ENCODE results near the gene PCNX2. TPM values are rescaled to one million over a fixed set of nuclear protein-coding genes. Genes with fewer than 3 reads are reported as not detected.

Gene PCNX2
- total RNA-seq, 2 experiments from 2014 or later = 21.8 to 23.2 TPM

DNA sequence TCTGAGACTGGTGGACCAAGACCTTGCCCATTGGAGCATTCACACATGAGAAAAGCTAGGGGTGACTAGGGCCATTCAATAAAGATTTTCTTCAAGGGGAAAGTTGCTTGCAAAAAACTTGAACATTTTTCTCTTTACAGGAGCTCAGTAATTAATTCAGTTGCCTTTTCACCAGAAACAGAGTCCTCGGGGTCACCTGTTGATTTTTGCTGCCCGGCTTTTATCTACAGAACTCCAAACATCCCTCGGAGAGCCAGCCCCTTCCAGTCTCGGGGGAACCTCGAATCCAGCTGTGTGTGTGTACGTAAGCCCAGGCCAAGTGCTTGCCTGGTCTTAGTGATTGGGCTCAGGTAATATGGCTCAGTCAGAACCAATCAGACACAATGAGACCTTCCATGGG is 47.5 kb downstream of the PCNX2 start:
- ChIA-PET POLR2A (no interaction called here), CTCF (no interaction called here)
- no peak for DNase-seq
- H3K4me3 Mint-ChIP-seq = no peak overlapping the region
- no peaks in the 10 kb centered on the region for H3K9me3 Mint-ChIP-seq
- H3K4me1 Mint-ChIP-seq = peaks cover 11% of the 10 kb centered on the region
- no peaks in the 10 kb centered on the region for H3K27me3 Mint-ChIP-seq
- H3K27ac Mint-ChIP-seq = no peak overlapping the region
- peaks cover 40% of the 10 kb centered on the region for H3K36me3 Mint-ChIP-seq (ENCODE audit: low read depth)

DNA sequence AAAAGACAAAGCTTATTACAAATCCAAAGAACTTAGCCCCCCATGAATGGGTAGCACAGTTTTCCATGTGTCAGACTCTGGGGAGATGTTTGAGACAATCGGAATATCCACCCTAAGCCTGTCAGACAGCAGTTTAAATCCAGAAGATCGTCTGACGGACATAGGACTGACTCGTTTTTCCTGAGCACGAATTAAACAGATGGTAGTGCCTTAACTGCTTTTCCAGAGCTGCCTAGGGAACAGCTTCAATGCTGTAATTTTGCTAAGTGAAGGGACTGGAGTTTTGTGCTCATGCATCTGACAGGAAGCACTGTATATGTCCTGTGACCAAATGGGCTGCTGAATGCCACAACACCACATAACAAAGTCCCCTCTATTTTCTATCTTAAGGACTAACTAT is 48.6 kb downstream of the PCNX2 start:
- no peak overlapping the region for H3K27ac Mint-ChIP-seq
- CTCF ChIA-PET = interaction anchor here (1.1 kb wide), 1 partner anchor 10 kb away, joined by 3 read pairs; no protein-coding TSS in a partner anchor
- H3K27me3 Mint-ChIP-seq = no peaks in the 10 kb centered on the region
- H3K4me1 Mint-ChIP-seq = peaks cover 11% of the 10 kb centered on the region
- no peak overlapping the region for H3K4me3 Mint-ChIP-seq
- no peaks in the 10 kb centered on the region for H3K9me3 Mint-ChIP-seq
- POLR2A ChIA-PET = no interaction called here
- DNase-seq = no peak
- peaks cover 37% of the 10 kb centered on the region for H3K36me3 Mint-ChIP-seq (ENCODE audit: low read depth)

DNA sequence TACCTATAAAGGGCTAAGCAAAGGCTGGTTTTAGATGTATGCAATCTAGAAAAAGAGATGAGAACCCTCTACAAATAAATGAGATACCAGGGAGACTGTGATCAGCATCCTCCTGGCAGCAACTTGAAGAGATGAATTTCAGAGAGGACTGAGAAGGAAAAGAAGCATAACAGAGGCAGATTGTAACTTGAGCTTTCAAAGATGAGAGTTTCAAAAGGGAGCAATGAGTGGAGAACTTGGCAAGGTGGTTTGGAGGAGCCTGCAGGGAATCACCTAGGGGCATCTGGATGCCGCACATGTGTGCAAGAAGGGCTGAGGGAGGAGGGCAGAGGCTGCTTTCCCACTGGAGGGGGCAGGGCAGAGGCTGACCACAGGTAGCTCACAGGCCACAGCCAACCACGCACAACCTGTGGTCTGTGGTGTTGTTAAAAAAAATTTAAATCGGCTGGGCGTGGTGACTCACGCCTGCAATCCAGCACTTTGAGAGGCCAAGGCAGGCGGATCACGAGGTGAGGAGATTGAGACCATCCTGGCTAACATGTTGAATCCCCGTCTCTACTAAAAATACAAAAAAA is 50.2 kb downstream of the PCNX2 start:
- POLR2A ChIA-PET = interaction anchor here (0.7 kb wide), 1 partner anchor 393 kb away, joined by 3 read pairs; no protein-coding TSS in a partner anchor

DNA sequence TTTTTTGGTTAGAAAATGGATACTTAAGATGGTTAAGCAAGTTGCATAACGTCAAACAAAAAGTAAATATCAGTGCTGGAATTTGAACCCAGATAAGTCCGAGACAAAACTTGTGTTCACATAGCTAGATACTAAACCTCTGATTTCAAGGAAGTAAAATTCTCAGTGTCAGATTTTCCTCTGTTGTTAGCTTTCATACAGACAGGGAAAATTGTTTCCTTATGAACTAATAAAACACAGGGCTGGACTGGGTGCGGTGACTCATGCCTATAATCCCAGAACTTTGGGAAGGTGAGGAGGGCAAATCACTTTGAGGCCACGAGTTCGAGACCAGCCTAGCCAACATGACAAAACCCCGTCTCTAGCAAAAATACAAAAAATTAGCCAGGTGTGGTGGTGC is 51.3 kb downstream of the PCNX2 start:
- H3K9me3 Mint-ChIP-seq = no peaks in the 10 kb centered on the region
- no peak overlapping the region for H3K27ac Mint-ChIP-seq
- peaks cover 11% of the 10 kb centered on the region for H3K4me1 Mint-ChIP-seq
- no peak overlapping the region for H3K4me3 Mint-ChIP-seq
- peaks cover 21% of the 10 kb centered on the region for H3K36me3 Mint-ChIP-seq (ENCODE audit: low read depth)
- no peak for DNase-seq
- POLR2A ChIA-PET = no interaction called here
- CTCF ChIA-PET = no interaction called here
- no peaks in the 10 kb centered on the region for H3K27me3 Mint-ChIP-seq

More for the DNA sequence above, 50.2 kb downstream of the PCNX2 start:
- no peaks in the 10 kb centered on the region for H3K27me3 Mint-ChIP-seq
- DNase-seq = no peak
- H3K4me3 Mint-ChIP-seq = no peak overlapping the region
- H3K9me3 Mint-ChIP-seq = no peaks in the 10 kb centered on the region
- CTCF ChIA-PET = no interaction called here
- H3K4me1 Mint-ChIP-seq = peaks cover 11% of the 10 kb centered on the region
- peaks cover 26% of the 10 kb centered on the region for H3K36me3 Mint-ChIP-seq (ENCODE audit: low read depth)
- H3K27ac Mint-ChIP-seq = no peak overlapping the region

DNA sequence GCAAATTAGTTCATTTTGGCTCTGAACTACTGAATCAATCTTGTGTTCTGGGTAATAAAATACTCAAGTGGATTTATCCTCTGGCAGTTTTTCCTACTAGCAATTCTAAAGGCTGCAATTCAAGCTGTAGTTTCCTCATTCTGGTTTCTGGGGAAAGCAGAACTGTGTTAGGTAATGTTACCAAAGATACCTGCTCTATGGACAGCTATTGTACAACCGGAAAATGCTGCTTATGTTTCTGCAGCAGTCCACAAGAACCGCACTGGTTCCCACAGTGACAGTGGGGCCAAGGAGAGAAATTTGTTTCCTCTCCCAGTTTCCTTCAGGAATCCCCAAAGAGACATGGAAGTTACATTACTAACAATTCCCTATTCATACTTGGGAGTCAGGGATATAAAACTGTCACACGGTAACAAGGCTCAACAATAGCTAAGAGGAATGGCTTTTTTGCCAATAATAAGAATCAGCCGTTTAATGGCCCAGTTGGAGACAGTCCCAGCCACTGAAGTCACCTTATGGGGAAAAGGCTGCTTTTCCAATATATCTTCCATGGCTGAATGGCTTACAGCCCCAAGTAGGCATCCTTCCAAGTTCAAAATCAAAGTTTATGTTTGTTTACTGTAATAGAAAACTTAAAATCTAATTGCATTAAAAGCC is 52.6 kb downstream of the PCNX2 start:
- Mint-ChIP-seq H3K27ac (no peak overlapping the region), H3K4me1 (peaks cover 11% of the 10 kb centered on the region), H3K9me3 (no peaks in the 10 kb centered on the region), H3K36me3 (ENCODE audit: low read depth) (peaks cover 11% of the 10 kb centered on the region), H3K27me3 (no peaks in the 10 kb centered on the region), H3K4me3 (no peak overlapping the region)
- CTCF ChIA-PET = no interaction called here
- POLR2A ChIA-PET = no interaction called here
- no peak for DNase-seq

DNA sequence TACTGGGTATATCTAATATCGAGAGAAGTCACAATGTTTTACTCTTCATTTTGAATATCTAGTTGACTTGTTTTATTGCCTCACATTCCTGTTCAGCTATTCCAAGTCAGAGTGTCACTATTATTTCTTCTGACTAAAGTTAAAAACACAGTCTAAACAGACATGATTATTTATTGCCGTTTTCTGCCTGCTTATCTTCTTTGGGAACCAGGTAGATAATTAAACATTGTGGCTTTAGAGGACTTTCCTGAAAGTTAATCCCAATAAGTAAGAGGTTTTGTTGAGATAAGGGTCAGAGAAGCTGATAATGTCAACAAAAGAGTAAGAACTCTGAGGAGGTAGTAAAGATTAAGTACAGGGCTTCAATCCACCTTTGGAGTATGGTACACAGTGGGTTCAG is 53.8 kb downstream of the PCNX2 start:
- no peaks in the 10 kb centered on the region for H3K9me3 Mint-ChIP-seq
- POLR2A ChIA-PET = no interaction called here
- no peak overlapping the region for H3K27ac Mint-ChIP-seq
- peaks cover 8% of the 10 kb centered on the region for H3K36me3 Mint-ChIP-seq (ENCODE audit: low read depth)
- no peaks in the 10 kb centered on the region for H3K27me3 Mint-ChIP-seq
- DNase-seq = no peak
- H3K4me1 Mint-ChIP-seq = peaks cover 11% of the 10 kb centered on the region
- H3K4me3 Mint-ChIP-seq = no peak overlapping the region
- CTCF ChIA-PET = no interaction called here

DNA sequence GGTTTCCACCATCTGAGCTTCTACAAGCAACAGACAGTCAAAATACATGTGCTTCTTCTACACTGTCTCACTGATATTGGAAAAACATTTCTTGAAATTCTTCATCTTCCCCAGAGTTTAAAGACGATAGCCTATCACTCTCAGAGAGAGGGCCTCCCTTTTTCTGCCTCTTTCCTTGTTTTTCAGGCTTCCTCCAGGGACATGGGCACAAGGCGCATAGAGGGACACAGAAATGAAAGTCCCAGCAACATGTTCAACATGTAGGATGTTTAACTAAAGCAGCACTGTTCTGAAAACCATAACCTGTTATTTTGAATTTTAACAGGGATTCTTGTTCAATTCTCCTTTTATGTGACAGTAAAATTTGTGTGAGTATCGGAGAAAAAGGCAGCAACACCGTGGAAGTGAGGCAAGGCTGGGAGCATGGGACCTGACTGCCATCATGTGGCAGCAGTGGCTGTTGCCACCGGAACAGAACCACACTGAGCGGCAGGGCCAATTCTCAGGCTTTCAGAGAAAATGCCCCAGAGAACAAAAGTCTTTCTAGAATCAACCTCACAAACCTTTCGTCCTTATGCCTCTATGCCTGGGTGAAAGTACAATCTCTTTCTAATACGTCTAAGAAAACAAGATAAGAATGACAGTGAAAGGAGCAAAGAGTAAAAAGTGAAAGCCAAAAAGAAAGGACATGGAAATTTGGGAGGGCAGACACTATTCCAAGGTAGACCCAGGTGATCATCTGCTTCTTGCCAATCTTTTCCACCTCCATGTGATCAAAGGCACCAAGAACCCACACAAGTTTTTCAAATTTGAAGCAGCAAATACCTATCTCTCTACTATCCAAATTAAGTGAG is 54.5 kb downstream of the PCNX2 start:
- Mint-ChIP-seq H3K4me3 (no peak overlapping the region), H3K27ac (no peak overlapping the region), H3K4me1 (peaks cover 11% of the 10 kb centered on the region), H3K27me3 (no peaks in the 10 kb centered on the region), H3K9me3 (no peaks in the 10 kb centered on the region), H3K36me3 (ENCODE audit: low read depth) (peaks cover 9% of the 10 kb centered on the region)
- no peak for DNase-seq
- ChIA-PET POLR2A (no interaction called here), CTCF (interaction anchor here (1.0 kb wide), 1 partner anchor 11 kb away, joined by 3 read pairs; no protein-coding TSS in a partner anchor)

DNA sequence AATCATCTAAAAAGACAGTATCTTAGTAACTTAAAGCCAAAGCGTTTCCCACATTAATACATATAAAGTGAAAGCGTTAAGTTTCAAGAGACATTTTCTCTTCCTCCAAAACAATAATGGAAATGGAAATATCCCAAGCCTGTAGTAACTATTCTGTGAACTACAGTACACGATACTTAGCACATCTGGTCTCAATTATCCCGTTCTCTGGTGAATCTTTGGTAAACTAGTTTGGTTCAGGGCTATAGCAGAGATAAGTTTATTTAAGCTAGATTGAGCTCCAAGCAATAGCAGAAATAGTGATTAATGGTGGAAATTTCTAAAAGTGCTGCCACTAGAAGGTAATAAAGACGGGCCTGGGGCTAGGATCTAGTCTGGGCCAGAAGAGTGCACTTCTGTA is 55.2 kb downstream of the PCNX2 start:
- H3K4me1 Mint-ChIP-seq = peaks cover 7% of the 10 kb centered on the region
- H3K4me3 Mint-ChIP-seq = no peak overlapping the region
- H3K36me3 Mint-ChIP-seq (ENCODE audit: low read depth) = peaks cover 14% of the 10 kb centered on the region
- no peak overlapping the region for H3K27ac Mint-ChIP-seq
- no peaks in the 10 kb centered on the region for H3K27me3 Mint-ChIP-seq
- no peak for DNase-seq
- H3K9me3 Mint-ChIP-seq = no peaks in the 10 kb centered on the region
- POLR2A ChIA-PET = no interaction called here
- CTCF ChIA-PET = interaction anchor here (1.0 kb wide), 1 partner anchor 11 kb away, joined by 3 read pairs; no protein-coding TSS in a partner anchor

DNA sequence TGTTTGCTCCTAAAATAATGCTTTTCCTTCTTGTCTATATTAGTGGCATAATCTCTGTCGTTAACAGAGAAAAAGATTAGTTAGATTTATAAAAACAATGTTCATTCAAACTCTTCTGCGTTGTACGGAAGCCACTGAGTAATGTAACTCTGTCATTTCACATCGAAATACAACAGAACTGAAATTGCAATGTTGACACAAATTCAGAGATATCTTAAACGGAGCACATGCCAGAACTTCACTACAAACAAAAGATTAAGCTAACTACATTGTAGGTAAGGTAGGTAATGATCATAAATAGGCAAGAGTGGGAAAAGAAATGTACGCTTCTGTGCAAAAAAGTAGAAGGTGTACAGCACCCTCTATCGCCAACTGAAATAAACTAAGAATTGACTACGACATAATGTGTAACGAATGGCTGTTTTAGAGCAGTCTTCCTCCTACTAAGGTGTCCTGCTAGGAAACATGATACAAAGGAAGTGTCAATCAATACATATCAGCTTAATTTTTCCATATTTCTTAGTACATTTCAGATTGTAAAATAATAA is 56.6 kb downstream of the PCNX2 start:
- Mint-ChIP-seq H3K9me3 (no peaks in the 10 kb centered on the region), H3K36me3 (ENCODE audit: low read depth) (peaks cover 10% of the 10 kb centered on the region), H3K27ac (no peak overlapping the region), H3K4me1 (no peaks in the 10 kb centered on the region), H3K27me3 (no peaks in the 10 kb centered on the region), H3K4me3 (no peak overlapping the region)
- POLR2A ChIA-PET = no interaction called here
- DNase-seq = no peak
- CTCF ChIA-PET = no interaction called here

DNA sequence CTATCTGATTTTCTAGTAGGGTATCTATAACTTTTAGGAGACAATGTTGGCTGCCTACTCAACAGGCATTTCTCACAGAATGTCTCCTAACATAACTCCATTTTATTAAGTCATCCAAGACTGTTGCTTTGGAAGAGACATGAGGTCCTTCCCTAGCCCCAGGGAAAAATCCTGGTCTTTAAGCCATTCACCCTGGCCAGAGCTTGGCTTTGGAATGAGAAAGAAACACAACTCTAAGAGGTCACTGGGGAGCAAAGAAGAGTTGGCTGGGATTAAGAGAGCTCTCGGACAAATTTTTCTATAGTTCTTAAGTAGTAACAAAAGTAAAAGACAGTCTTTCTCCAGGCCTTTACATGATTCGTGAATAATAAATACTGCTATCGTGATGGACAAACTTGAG is 57.9 kb downstream of the PCNX2 start:
- no peak for DNase-seq
- Mint-ChIP-seq H3K4me1 (no peaks in the 10 kb centered on the region), H3K9me3 (no peaks in the 10 kb centered on the region), H3K4me3 (no peak overlapping the region), H3K27me3 (no peaks in the 10 kb centered on the region), H3K36me3 (ENCODE audit: low read depth) (peaks cover 10% of the 10 kb centered on the region), H3K27ac (no peak overlapping the region)
- ChIA-PET CTCF (no interaction called here), POLR2A (no interaction called here)

DNA sequence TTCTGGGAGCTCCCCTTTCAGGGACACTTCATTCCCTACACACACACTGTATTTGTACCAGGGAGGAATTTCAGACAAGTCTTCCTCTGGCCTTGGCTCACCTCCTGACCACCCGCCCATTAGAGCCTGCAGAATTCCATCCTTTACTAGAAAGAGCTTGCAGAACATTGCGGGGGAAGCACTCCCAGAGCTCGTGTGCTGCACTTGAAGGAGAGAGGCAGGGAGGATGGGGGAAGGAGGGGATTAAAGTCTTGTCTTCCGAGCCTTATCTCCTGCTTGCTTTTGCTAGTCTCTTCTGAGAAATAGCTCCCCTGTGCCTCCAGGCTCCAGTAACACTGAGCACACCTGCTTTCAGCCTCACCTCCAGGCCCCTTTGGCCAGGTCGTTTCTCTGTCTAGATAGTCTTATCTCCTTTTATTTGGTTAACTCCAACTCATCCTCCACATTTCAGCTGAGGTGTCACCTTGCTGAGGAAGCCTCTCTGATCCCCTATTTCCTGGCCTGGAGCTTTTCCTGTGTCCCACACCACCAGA is 62.0 kb downstream of the PCNX2 start:
- Mint-ChIP-seq H3K9me3 (no peaks in the 10 kb centered on the region), H3K36me3 (ENCODE audit: low read depth) (peaks cover 13% of the 10 kb centered on the region), H3K27me3 (no peaks in the 10 kb centered on the region), H3K4me1 (no peaks in the 10 kb centered on the region), H3K27ac (no peak overlapping the region), H3K4me3 (no peak overlapping the region)
- ChIA-PET POLR2A (no interaction called here), CTCF (interaction anchor here (0.6 kb wide), 1 partner anchor 444 kb away, joined by 3 read pairs; no protein-coding TSS in a partner anchor)
- DNase-seq = no peak

DNA sequence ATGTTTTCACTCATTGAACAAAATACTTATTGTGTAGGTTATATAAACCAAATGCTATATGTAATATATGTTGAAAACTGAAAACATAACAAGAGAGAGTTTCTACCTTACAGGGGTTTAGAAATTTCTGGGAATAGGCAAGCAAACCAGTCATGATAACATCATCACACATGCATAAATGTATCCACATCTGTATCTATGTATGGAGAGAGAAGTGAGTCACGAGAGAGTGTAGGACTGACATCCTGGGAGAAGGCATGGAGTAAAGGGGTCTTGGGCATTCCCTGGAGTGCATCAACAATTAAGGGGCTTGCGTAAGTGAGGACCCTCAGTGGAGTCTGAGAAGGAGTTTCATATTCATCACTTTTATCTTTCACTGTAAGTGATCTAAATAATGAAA is 65.5 kb downstream of the PCNX2 start:
- H3K27ac Mint-ChIP-seq = no peak overlapping the region
- CTCF ChIA-PET = no interaction called here
- no peak for DNase-seq
- H3K4me3 Mint-ChIP-seq = no peak overlapping the region
- no peaks in the 10 kb centered on the region for H3K27me3 Mint-ChIP-seq
- POLR2A ChIA-PET = no interaction called here
- H3K4me1 Mint-ChIP-seq = no peaks in the 10 kb centered on the region
- no peaks in the 10 kb centered on the region for H3K9me3 Mint-ChIP-seq
- peaks cover 6% of the 10 kb centered on the region for H3K36me3 Mint-ChIP-seq (ENCODE audit: low read depth)

DNA sequence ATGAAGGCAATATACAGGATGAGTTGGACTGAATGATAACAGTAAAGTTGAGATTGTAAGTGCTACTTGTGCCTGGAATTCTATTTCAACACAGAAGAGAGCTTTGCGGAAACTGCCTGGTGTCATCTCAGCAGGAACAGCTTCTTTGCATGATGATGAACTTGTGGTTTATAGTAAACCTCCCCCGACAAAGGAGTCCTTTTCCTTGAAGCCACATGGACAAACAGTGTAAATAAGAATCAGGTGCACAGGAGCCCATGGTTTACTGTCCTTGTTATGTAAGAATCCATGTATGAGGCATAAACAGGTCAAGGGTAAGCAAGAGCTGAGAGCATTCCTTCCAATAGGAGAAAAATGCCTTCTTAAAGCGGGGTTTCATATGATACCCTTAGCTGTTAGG is 66.2 kb downstream of the PCNX2 start:
- CTCF ChIA-PET = no interaction called here
- POLR2A ChIA-PET = no interaction called here
- Mint-ChIP-seq H3K36me3 (ENCODE audit: low read depth) (peaks cover 6% of the 10 kb centered on the region), H3K27ac (no peak overlapping the region), H3K4me1 (no peaks in the 10 kb centered on the region), H3K9me3 (no peaks in the 10 kb centered on the region), H3K27me3 (no peaks in the 10 kb centered on the region), H3K4me3 (no peak overlapping the region)
- DNase-seq = no peak
